HL-60 (cell line): ENCODE results near the gene NFASC.

ENCODE experiments used
- GABPA ChIP-seq: IDR thresholded peaks from 2 replicates; pipeline ENCODE4 v1.6.1; 2012; ENCODE audit warnings: low read depth
- POLR2AphosphoS5 ChIP-seq: IDR thresholded peaks from 2 replicates; pipeline ENCODE4 v1.6.1; 2012; ENCODE audit warnings: low read depth
- REST ChIP-seq: IDR thresholded peaks from 2 replicates; pipeline ENCODE4 v1.6.1; 2012; ENCODE audit warnings: low read depth; ENCODE audit not compliant: insufficient replicate concordance
- TF ChIP-seq, protein P1 (sequence below): IDR thresholded peaks from one replicate; pipeline ENCODE4 v1.5.1; 2011; ENCODE audit warnings: low read length, control low read depth, inconsistent platforms; ENCODE audit not compliant: insufficient read depth

DNA sequence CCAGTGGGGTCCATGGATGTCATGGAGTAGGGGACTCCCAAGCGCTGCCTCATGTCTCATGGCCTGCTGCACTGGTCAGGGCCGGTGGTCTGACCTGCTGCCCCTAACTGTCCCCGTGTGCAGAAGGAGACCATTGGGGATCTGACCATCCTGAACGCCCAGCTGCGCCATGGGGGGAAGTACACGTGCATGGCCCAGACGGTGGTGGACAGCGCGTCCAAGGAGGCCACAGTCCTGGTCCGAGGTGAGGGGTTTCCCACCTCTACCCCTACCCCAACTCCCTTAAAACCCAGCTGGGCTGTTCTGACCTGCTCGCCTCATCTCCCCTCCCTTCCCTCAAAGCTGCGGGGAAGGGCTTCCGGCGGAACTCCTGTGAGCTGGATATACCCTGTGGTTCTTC lies 195.0 kb downstream of the NFASC start:
- TF ChIP-seq, protein P1, sequence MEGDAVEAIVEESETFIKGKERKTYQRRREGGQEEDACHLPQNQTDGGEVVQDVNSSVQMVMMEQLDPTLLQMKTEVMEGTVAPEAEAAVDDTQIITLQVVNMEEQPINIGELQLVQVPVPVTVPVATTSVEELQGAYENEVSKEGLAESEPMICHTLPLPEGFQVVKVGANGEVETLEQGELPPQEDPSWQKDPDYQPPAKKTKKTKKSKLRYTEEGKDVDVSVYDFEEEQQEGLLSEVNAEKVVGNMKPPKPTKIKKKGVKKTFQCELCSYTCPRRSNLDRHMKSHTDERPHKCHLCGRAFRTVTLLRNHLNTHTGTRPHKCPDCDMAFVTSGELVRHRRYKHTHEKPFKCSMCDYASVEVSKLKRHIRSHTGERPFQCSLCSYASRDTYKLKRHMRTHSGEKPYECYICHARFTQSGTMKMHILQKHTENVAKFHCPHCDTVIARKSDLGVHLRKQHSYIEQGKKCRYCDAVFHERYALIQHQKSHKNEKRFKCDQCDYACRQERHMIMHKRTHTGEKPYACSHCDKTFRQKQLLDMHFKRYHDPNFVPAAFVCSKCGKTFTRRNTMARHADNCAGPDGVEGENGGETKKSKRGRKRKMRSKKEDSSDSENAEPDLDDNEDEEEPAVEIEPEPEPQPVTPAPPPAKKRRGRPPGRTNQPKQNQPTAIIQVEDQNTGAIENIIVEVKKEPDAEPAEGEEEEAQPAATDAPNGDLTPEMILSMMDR, result no peak
- TF ChIP-seq POLR2AphosphoS5, result no peak
- TF ChIP-seq REST, result no peak
- no peak for TF ChIP-seq GABPA
